Measurements from ENCODE around the gene MRPL9.

Gene MRPL9

GRCh38 chr1:151762941-151763921 is at the start of gene MRPL9:
MRPL9 (minus strand) TSS chr1:151763496; CDS start chr1:151763479, 17 bp downstream.
- in situ Hi-C loops (cut with HindIII; ENCODE audit: low sequenced_read_pairs), result no loop called here

GRCh38 chr1:151811181-151811580 is 47.9 kb upstream of the MRPL9 start:
- in situ Hi-C loops (cut with HindIII; ENCODE audit: low sequenced_read_pairs), result no loop called here

- in situ Hi-C loops (cut with HindIII; ENCODE audit: low sequenced_read_pairs), result loop anchor here (5.0 kb wide), 1 partner anchor 53 kb away; no protein-coding TSS in a partner anchor
Observed at GRCh38 chr1:151809985-151810556, 46.8 kb upstream of the MRPL9 start.

GRCh38 chr1:151809290-151809984 is 46.1 kb upstream of the MRPL9 start:
- in situ Hi-C loops (cut with HindIII; ENCODE audit: low sequenced_read_pairs), result loop anchor here (5.0 kb wide), 1 partner anchor 52 kb away; no protein-coding TSS in a partner anchor

GRCh38 chr1:151807766-151808165 is 44.5 kb upstream of the MRPL9 start:
- in situ Hi-C loops (cut with HindIII; ENCODE audit: low sequenced_read_pairs), result loop anchor here (5.0 kb wide), 1 partner anchor 50 kb away; no protein-coding TSS in a partner anchor

- in situ Hi-C loops (cut with HindIII; ENCODE audit: low sequenced_read_pairs), result loop anchor here (5.0 kb wide), 1 partner anchor 50 kb away; no protein-coding TSS in a partner anchor
Observed at GRCh38 chr1:151807131-151807530, 43.8 kb upstream of the MRPL9 start.

- in situ Hi-C loops (cut with HindIII; ENCODE audit: low sequenced_read_pairs), result loop anchor here (5.0 kb wide), 1 partner anchor 49 kb away; no protein-coding TSS in a partner anchor
Observed at GRCh38 chr1:151806170-151806569, 42.9 kb upstream of the MRPL9 start.

GRCh38 chr1:151805066-151805820 is 41.9 kb upstream of the MRPL9 start, which contains the start of gene LINGO4:
LINGO4 (minus strand) TSS chr1:151805419; CDS start chr1:151802704, 2,715 bp downstream.
- in situ Hi-C loops (cut with HindIII; ENCODE audit: low sequenced_read_pairs), result loop anchor here (5.0 kb wide), 1 partner anchor 48 kb away; no protein-coding TSS in a partner anchor

- in situ Hi-C loops (cut with HindIII; ENCODE audit: low sequenced_read_pairs), result no loop called here
Observed at GRCh38 chr1:151803915-151804314, 40.6 kb upstream of the MRPL9 start.

GRCh38 chr1:151803164-151803563 is 39.9 kb upstream of the MRPL9 start:
- in situ Hi-C loops (cut with HindIII; ENCODE audit: low sequenced_read_pairs), result no loop called here

- in situ Hi-C loops (cut with HindIII; ENCODE audit: low sequenced_read_pairs), result no loop called here
Observed at GRCh38 chr1:151802372-151802771, 39.1 kb upstream of the MRPL9 start.

GRCh38 chr1:151801846-151802245 is 38.5 kb upstream of the MRPL9 start:
- in situ Hi-C loops (cut with HindIII; ENCODE audit: low sequenced_read_pairs), result no loop called here

GRCh38 chr1:151801310-151801820 is 38.1 kb upstream of the MRPL9 start:
- in situ Hi-C loops (cut with HindIII; ENCODE audit: low sequenced_read_pairs), result no loop called here

GRCh38 chr1:151800830-151801229 is 37.5 kb upstream of the MRPL9 start:
- in situ Hi-C loops (cut with HindIII; ENCODE audit: low sequenced_read_pairs), result no loop called here

- in situ Hi-C loops (cut with HindIII; ENCODE audit: low sequenced_read_pairs), result no loop called here
Observed at GRCh38 chr1:151799179-151800022, 36.1 kb upstream of the MRPL9 start.

GRCh38 chr1:151798571-151798970 is 35.3 kb upstream of the MRPL9 start:
- in situ Hi-C loops (cut with HindIII; ENCODE audit: low sequenced_read_pairs), result no loop called here

GRCh38 chr1:151790940-151791651 is 27.8 kb upstream of the MRPL9 start:
- in situ Hi-C loops (cut with HindIII; ENCODE audit: low sequenced_read_pairs), result no loop called here
